Stomach (tissue), 9 donors: ENCODE measurements around the gene SPRR2B. TPM values are rescaled to one million over a fixed set of nuclear protein-coding genes. Genes with fewer than 3 reads are reported as not detected.

Experiments
- DNase-seq, 2 donors: peaks; one replicate each; pipeline versions ENCODE4 v3.0.0 to v3.0.0-alpha.2; 2013 to 2019
- H3K27ac ChIP-seq, 5 donors: fragments of 200-600 bp in 4 of 5; sonication (generic) in 4 of 5; one replicate each; pipeline ENCODE4 v1.5.1; 2013 to 2019; ENCODE audit warnings: mild to moderate bottlenecking in 1 of 5, moderate library complexity in 1 of 5
- H3K27me3 ChIP-seq, 3 donors: fragments of 200-600 bp; sonication (generic); one replicate each; pipeline ENCODE4 v1.5.1; 2017 to 2019; ENCODE audit warnings: mixed run types in 1 of 3
- H3K36me3 ChIP-seq, 4 donors: fragments of 200-600 bp; sonication (generic); 1 replicate in 3 of 4; 2 replicates in 1 of 4; pipeline ENCODE4 v1.5.1; 2016 to 2019
- H3K4me1 ChIP-seq, 4 donors: fragments of 200-600 bp; sonication (generic); one replicate each; pipeline ENCODE4 v1.5.1; 2016 to 2019
- H3K4me3 ChIP-seq, 4 donors: fragments of 200-600 bp; sonication (generic) in 3 of 4; one replicate each; pipeline ENCODE4 v1.5.1; 2016 to 2019; ENCODE audit warnings: mild to moderate bottlenecking in 1 of 4
- H3K9me3 ChIP-seq, 4 donors: fragments of 200-600 bp; sonication (generic); one replicate each; pipeline ENCODE4 v1.5.1; 2016 to 2019
- CTCF ChIP-seq, 7 experiments: fragments of 450-650 bp in 4 of 7; fragments of 200-600 bp in 3 of 7; sonication (generic) in 3 of 7; IDR thresholded peaks; one replicate each; pipeline ENCODE4 v1.5.1; 2016 to 2019; ENCODE audit warnings: antibody characterized with exemption in 7 of 7, control low read depth in 2 of 7, mild to moderate bottlenecking in 1 of 7
- EP300 ChIP-seq: sonication (generic); formaldehyde crosslinking; IDR thresholded peaks from one replicate; pipeline ENCODE4 v1.6.1; 2017; ENCODE audit warnings: antibody characterized with exemption
- POLR2A ChIP-seq, 4 donors: fragments of 450-650 bp; IDR thresholded peaks; one replicate each; pipeline ENCODE4 v1.6.1; 2016; ENCODE audit warnings: antibody characterized with exemption in 4 of 4, control low read depth in 2 of 4, mild to moderate bottlenecking in 1 of 4, moderate library complexity in 1 of 4
- POLR2AphosphoS5 ChIP-seq, 3 donors: sonication (generic); formaldehyde crosslinking; IDR thresholded peaks; one replicate each; pipeline ENCODE4 v1.6.1; 2016; ENCODE audit warnings: antibody characterized with exemption in 3 of 3
- WGBS, 5 donors: extraction: QIAGEN DNeasy Blood & Tissue Kit in 3 of 5; methylation state at CpG; one replicate each; pipeline versions ENCODE4 v1.1.5 to v1.1.7; 2013 to 2018; 5-methylcytosine and 5-hydroxymethylcytosine counted together
- intact Hi-C: fragments of 100-400 bp; cut with DNase I; formaldehyde crosslinking; loops from one replicate; pipeline ENCODE4 v1.15.1; 2023; ENCODE audit warnings: low total_unique reads
- polyA plus RNA-seq, 3 donors: library from polyadenylated mRNA; stranded (reverse); fragments of 200-250 nt; gene quantifications; one replicate each; pipeline ENCODE4 v1.2.3, GENCODE V29; 2013
- total RNA-seq, 5 donors: library from RNA; depleted of rRNA; stranded (reverse); fragments of >200 nt; gene quantifications; one replicate each; pipeline versions ENCODE4 v1.1.0 to v1.2.3, GENCODE V29; 2014 to 2016
- donor health status: healthy with polysubstance abuse.
- donor health status: Bipolar disorder and iron deficiency.
- donor health status: healthy.

Gene SPRR2B
- total and polyA plus RNA-seq, 8 donors: 0.55 TPM; not detected in 7

- WGBS, 5 donors: 84 to 91% (median 90%) methylated on average over 5 of the region's 5 CpGs
Observed at GRCh38 chr1:153100245-153100644, 28.8 kb upstream of the SPRR2B start.

GRCh38 chr1:153099461-153100045, 28.1 kb upstream of the SPRR2B start:
- no peaks in the 10 kb centered on the region for H3K9me3 ChIP-seq
- no peak overlapping the region for H3K27ac ChIP-seq
- TF ChIP-seq POLR2A (IDR thresholded peaks at IDR 0.05) (no peak), EP300 (no peak), POLR2AphosphoS5 (IDR thresholded peaks at IDR 0.05) (no peak), CTCF (IDR thresholded peaks at IDR 0.05) (no peak)
- H3K36me3 ChIP-seq: no peaks in the 10 kb centered on the region
- no peak overlapping the region for H3K4me3 ChIP-seq
- 82 to 89% (median 86%) methylated on average over 9 of the region's 9 CpGs for WGBS, 5 donors
- no peaks in the 10 kb centered on the region for H3K4me1 ChIP-seq
- intact Hi-C loops: no loop called here
- no peak for DNase-seq
- H3K27me3 ChIP-seq: no peaks in the 10 kb centered on the region

More at GRCh38 chr1:153100245-153100644, 28.8 kb upstream of the SPRR2B start:
- no peak for TF ChIP-seq POLR2A (IDR thresholded peaks at IDR 0.05)
- no peak for TF ChIP-seq CTCF (IDR thresholded peaks at IDR 0.05)
- TF ChIP-seq EP300: no peak
- TF ChIP-seq POLR2AphosphoS5 (IDR thresholded peaks at IDR 0.05): no peak
- H3K4me3 ChIP-seq: no peak overlapping the region
- H3K9me3 ChIP-seq: no peaks in the 10 kb centered on the region
- no peaks in the 10 kb centered on the region for H3K27me3 ChIP-seq
- H3K27ac ChIP-seq: no peak overlapping the region
- DNase-seq: no peak
- H3K4me1 ChIP-seq: no peaks in the 10 kb centered on the region
- no peaks in the 10 kb centered on the region for H3K36me3 ChIP-seq
- intact Hi-C loops: no loop called here

- Histone ChIP-seq H3K9me3 (no peaks in the 10 kb centered on the region), H3K4me3 (no peak overlapping the region), H3K27me3 (no peaks in the 10 kb centered on the region), H3K4me1 (no peaks in the 10 kb centered on the region), H3K36me3 (no peaks in the 10 kb centered on the region), H3K27ac (no peak overlapping the region)
- TF ChIP-seq CTCF (IDR thresholded peaks at IDR 0.05): no peak
- no peak for TF ChIP-seq POLR2AphosphoS5 (IDR thresholded peaks at IDR 0.05)
- no peak for TF ChIP-seq EP300
- TF ChIP-seq POLR2A (IDR thresholded peaks at IDR 0.05): no peak
- intact Hi-C loops: no loop called here
- DNase-seq: no peak
Observed at GRCh38 chr1:153095764-153096163, 24.4 kb upstream of the SPRR2B start.

GRCh38 chr1:153094426-153094825, 23.0 kb upstream of the SPRR2B start, which contains the start of gene SPRR2E:
Gene SPRR2E, minus strand, starts transcription at chr1:153094526. Its CDS starts 775 bp downstream, at chr1:153093751.
- no peak within 1 kb of the TSS for H3K4me3 ChIP-seq
- no peak for DNase-seq
- no peaks in the 10 kb centered on the region for H3K36me3 ChIP-seq
- H3K27me3 ChIP-seq: no peaks in the 10 kb centered on the region
- no peaks in the 10 kb centered on the region for H3K9me3 ChIP-seq
- no peak within 1 kb of the TSS for H3K27ac ChIP-seq
- intact Hi-C loops: no loop called here
- TF ChIP-seq POLR2AphosphoS5 (IDR thresholded peaks at IDR 0.05) (no peak), POLR2A (IDR thresholded peaks at IDR 0.05) (no peak), CTCF (IDR thresholded peaks at IDR 0.05) (no peak), EP300 (no peak)
- no peaks in the 10 kb centered on the region for H3K4me1 ChIP-seq
